Osteoblast (primary cell): ENCODE measurements around the gene ZNF677. TPM values are rescaled to one million over a fixed set of nuclear protein-coding genes. Genes with fewer than 3 reads are reported as not detected.
"Not testable (repeated sequence)": the region's sequence is repeated elsewhere in the genome, so short reads cannot be mapped to it uniquely, and the experiment has no call there.

ENCODE experiments used
- DNase-seq: peaks from one replicate; pipeline ENCODE4 v3.0.0; 2011; ENCODE audit warnings: low spot score, mixed read lengths; ENCODE audit not compliant: insufficient read length; ENCODE audit errors: missing footprints
- H2AFZ ChIP-seq: 2 replicates; pipeline ENCODE4 v1.6.0; 2011; ENCODE audit warnings: mild to moderate bottlenecking, low read length
- H3K27ac ChIP-seq: 2 replicates; pipeline ENCODE4 v1.5.1; 2011; ENCODE audit warnings: mild to moderate bottlenecking, low read depth, low read length, moderate library complexity
- H3K27me3 ChIP-seq: 2 replicates; pipeline ENCODE4 v1.6.0; 2012; ENCODE audit warnings: mild to moderate bottlenecking, control low read depth, inconsistent platforms, low read length, moderate library complexity; ENCODE audit not compliant: insufficient read depth
- H3K36me3 ChIP-seq: 2 replicates; pipeline ENCODE4 v1.5.1; 2011; ENCODE audit warnings: mild to moderate bottlenecking, low read length, control low read depth, moderate library complexity; ENCODE audit not compliant: insufficient read depth
- H3K4me1 ChIP-seq: 2 replicates; pipeline ENCODE4 v1.5.1; 2011; ENCODE audit warnings: mild to moderate bottlenecking, low read length, control low read depth, moderate library complexity; ENCODE audit not compliant: insufficient read depth
- H3K4me2 ChIP-seq: 2 replicates; pipeline ENCODE4 v1.6.0; 2011; ENCODE audit warnings: mild to moderate bottlenecking, low read length; ENCODE audit not compliant: insufficient read depth
- H3K4me3 ChIP-seq: fragments of 200-600 bp; sonication (generic); 3 replicates; pipeline ENCODE4 v1.5.1; 2012; ENCODE audit warnings: mild to moderate bottlenecking, low read length, inconsistent platforms; ENCODE audit not compliant: insufficient read depth
- H3K79me2 ChIP-seq: 2 replicates; pipeline ENCODE4 v1.6.0; 2012; ENCODE audit warnings: mild to moderate bottlenecking, low read length, control low read depth, inconsistent platforms; ENCODE audit not compliant: insufficient read depth
- H3K9me3 ChIP-seq: 2 replicates; pipeline ENCODE4 v1.5.1; 2011; ENCODE audit warnings: low read depth, low read length, control low read depth
- H4K20me1 ChIP-seq: 2 replicates; pipeline ENCODE4 v1.6.0; 2012; ENCODE audit warnings: mild to moderate bottlenecking, low read length, control low read depth; ENCODE audit not compliant: insufficient read depth
- CTCF ChIP-seq: IDR thresholded peaks from 2 replicates; pipeline ENCODE4 v1.5.1; 2011; ENCODE audit warnings: mild to moderate bottlenecking, low read depth, low read length, moderate library complexity; ENCODE audit errors: extremely low read depth
- total RNA-seq: library from RNA; depleted of rRNA; stranded (reverse); fragments of >200 nt; gene quantifications from 2 replicates; pipeline ENCODE4 v1.2.3, GENCODE V29; 2012

ZNF677 gene
- total RNA-seq, 1 donor: 14.1 TPM

GRCh38 chr19:53285087-53285486, 30.4 kb upstream of the ZNF677 start:
- Histone ChIP-seq H3K27me3 (no peaks in the 10 kb centered on the region), H3K4me1 (no peaks in the 10 kb centered on the region), H3K4me3 (no peak overlapping the region), H3K79me2 (no peaks in the 10 kb centered on the region), H3K9me3 (no peaks in the 10 kb centered on the region), H3K36me3 (no peaks in the 10 kb centered on the region), H3K4me2 (no peak overlapping the region), H3K27ac (no peak overlapping the region), H4K20me1 (no peaks in the 10 kb centered on the region), H2AFZ (no peak overlapping the region)
- TF ChIP-seq CTCF: no peak
- DNase-seq: no peak

GRCh38 chr19:53281947-53282346, 27.3 kb upstream of the ZNF677 start:
- H3K4me1 ChIP-seq, H4K20me1 ChIP-seq, H3K36me3 ChIP-seq, H3K79me2 ChIP-seq, H3K4me2 ChIP-seq, H3K4me3 ChIP-seq, H2AFZ ChIP-seq, DNase-seq, H3K27ac ChIP-seq, H3K9me3 ChIP-seq, H3K27me3 ChIP-seq: not testable (repeated sequence)

GRCh38 chr19:53275480-53275879, 20.8 kb upstream of the ZNF677 start:
- H3K27ac ChIP-seq: no peak overlapping the region
- H3K4me3 ChIP-seq: no peak overlapping the region
- no peaks in the 10 kb centered on the region for H3K27me3 ChIP-seq
- H4K20me1 ChIP-seq: no peaks in the 10 kb centered on the region
- no peaks in the 10 kb centered on the region for H3K79me2 ChIP-seq
- peaks cover 2% of the 10 kb centered on the region for H3K9me3 ChIP-seq
- no peaks in the 10 kb centered on the region for H3K36me3 ChIP-seq
- H3K4me1 ChIP-seq: no peaks in the 10 kb centered on the region
- no peak overlapping the region for H3K4me2 ChIP-seq
- no peak for TF ChIP-seq CTCF
- H2AFZ ChIP-seq: no peak overlapping the region
- no peak for DNase-seq

- Histone ChIP-seq H4K20me1 (no peaks in the 10 kb centered on the region), H3K4me1 (no peaks in the 10 kb centered on the region), H2AFZ (no peak overlapping the region), H3K4me2 (no peak overlapping the region), H3K36me3 (no peaks in the 10 kb centered on the region), H3K9me3 (peaks cover 2% of the 10 kb centered on the region), H3K27ac (no peak overlapping the region), H3K4me3 (no peak overlapping the region), H3K27me3 (no peaks in the 10 kb centered on the region), H3K79me2 (no peaks in the 10 kb centered on the region)
- no peak for DNase-seq
- no peak for TF ChIP-seq CTCF
Measured at GRCh38 chr19:53272044-53272443, 17.4 kb upstream of the ZNF677 start.

- DNase-seq, H3K9me3 ChIP-seq, H3K27me3 ChIP-seq, H2AFZ ChIP-seq, H4K20me1 ChIP-seq, H3K27ac ChIP-seq, H3K79me2 ChIP-seq, H3K36me3 ChIP-seq, H3K4me1 ChIP-seq, H3K4me2 ChIP-seq, H3K4me3 ChIP-seq: not testable (repeated sequence)
Measured at GRCh38 chr19:53269861-53270260, 15.2 kb upstream of the ZNF677 start.

GRCh38 chr19:53267623-53268022, 12.9 kb upstream of the ZNF677 start, which contains the start of gene VN1R4:
Gene VN1R4, minus strand, starts transcription at chr19:53267723. Its CDS starts 58 bp downstream, at chr19:53267665.
- H3K79me2 ChIP-seq, H3K9me3 ChIP-seq, H3K36me3 ChIP-seq, H4K20me1 ChIP-seq, H3K27me3 ChIP-seq, DNase-seq, H2AFZ ChIP-seq, H3K27ac ChIP-seq, H3K4me1 ChIP-seq, H3K4me2 ChIP-seq, H3K4me3 ChIP-seq: not testable (repeated sequence)

GRCh38 chr19:53257715-53258342, 3.2 kb upstream of the ZNF677 start, which contains the start of gene VN1R2:
Gene VN1R2, plus strand, starts transcription at chr19:53258292. Its CDS starts 84 bp downstream, at chr19:53258376.
- not testable (repeated sequence) for H4K20me1 ChIP-seq, H2AFZ ChIP-seq, H3K36me3 ChIP-seq, H3K27ac ChIP-seq, H3K27me3 ChIP-seq, H3K79me2 ChIP-seq, H3K9me3 ChIP-seq, H3K4me3 ChIP-seq, H3K4me1 ChIP-seq, H3K4me2 ChIP-seq
- peak; percentile 47 for DNase-seq
